GM23338 (cell line): ENCODE results near the gene USP19.

Experiments used
- CREB1 ChIP-seq: fragments of 250-450 bp; sonication (Bioruptor Pico); IDR thresholded peaks from 2 replicates; pipeline ENCODE4 v1.5.0; 2020; ENCODE audit warnings: low read depth, mild to moderate bottlenecking, moderate library complexity
- CTCF ChIP-seq, 2 experiments: fragments of 200-600 bp in 1 of 2; sonication (generic) in 1 of 2; conservative IDR thresholded peaks; 2 replicates each; pipeline versions ENCODE4 v1.5.1 to v1.6.1; 2016 to 2017; ENCODE audit warnings: antibody characterized with exemption in 2 of 2, low read depth in 2 of 2, mild to moderate bottlenecking in 2 of 2, moderate library complexity in 1 of 2
- EZH2 ChIP-seq: fragments of 200-600 bp; sonication (generic); IDR thresholded peaks from one replicate; pipeline ENCODE4 v1.8.0; 2017; ENCODE audit warnings: antibody characterized with exemption, mild to moderate bottlenecking, low read depth; ENCODE audit not compliant: unreplicated experiment
- EZH2phosphoT487 ChIP-seq: fragments of 200-600 bp; sonication (generic); IDR thresholded peaks from one replicate; pipeline ENCODE4 v1.8.1; 2018; ENCODE audit warnings: antibody characterized with exemption; ENCODE audit not compliant: unreplicated experiment
- NANOG ChIP-seq: IDR thresholded peaks from 2 replicates; pipeline ENCODE4 v1.6.1; 2016; ENCODE audit warnings: antibody characterized with exemption, borderline replicate concordance
- POLR2AphosphoS5 ChIP-seq: IDR thresholded peaks from 2 replicates; pipeline ENCODE4 v1.6.1; 2016; ENCODE audit warnings: antibody characterized with exemption, low read depth
- ZNF331 ChIP-seq: fragments of 250-450 bp; sonication (Bioruptor Pico); IDR thresholded peaks from 2 replicates; pipeline ENCODE4 v1.5.0; 2020; ENCODE audit warnings: low read depth, mild to moderate bottlenecking, moderate library complexity
- TF ChIP-seq, protein P1 (sequence below): IDR thresholded peaks from one replicate; pipeline ENCODE4 v1.6.1; 2018; ENCODE audit warnings: antibody characterized with exemption; ENCODE audit not compliant: unreplicated experiment

DNA sequence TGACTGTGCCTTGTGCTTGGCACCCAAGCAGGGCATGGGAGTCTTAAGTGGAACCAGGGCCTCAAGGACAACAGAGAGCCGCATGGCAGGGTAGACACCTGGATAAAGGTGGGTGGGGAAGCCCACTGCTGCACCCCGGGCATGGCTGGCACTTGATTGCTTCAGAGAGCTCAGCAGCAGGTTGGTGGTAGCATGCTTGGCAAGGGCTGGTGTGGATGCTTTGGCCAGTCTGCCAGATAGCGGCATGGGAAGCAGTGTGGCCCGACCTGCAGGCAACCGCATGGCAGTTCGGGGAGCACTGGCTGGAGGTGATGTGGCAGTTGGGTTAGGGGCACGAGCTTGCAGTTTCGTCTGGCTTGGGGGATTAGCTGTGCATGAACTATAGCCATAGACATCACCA, 43.0 kb upstream of the USP19 start:
- TF ChIP-seq CTCF (conservative IDR thresholded peaks at IDR 0.05; ENCODE audit: low read depth in 2 of 2) (no peak), POLR2AphosphoS5 (no peak), EZH2 (no peak), EZH2phosphoT487 (no peak), CREB1 (CRISPR knock-in tag) (no peak), ZNF331 (CRISPR knock-in tag) (no peak), NANOG (no peak)
- TF ChIP-seq, protein P1, sequence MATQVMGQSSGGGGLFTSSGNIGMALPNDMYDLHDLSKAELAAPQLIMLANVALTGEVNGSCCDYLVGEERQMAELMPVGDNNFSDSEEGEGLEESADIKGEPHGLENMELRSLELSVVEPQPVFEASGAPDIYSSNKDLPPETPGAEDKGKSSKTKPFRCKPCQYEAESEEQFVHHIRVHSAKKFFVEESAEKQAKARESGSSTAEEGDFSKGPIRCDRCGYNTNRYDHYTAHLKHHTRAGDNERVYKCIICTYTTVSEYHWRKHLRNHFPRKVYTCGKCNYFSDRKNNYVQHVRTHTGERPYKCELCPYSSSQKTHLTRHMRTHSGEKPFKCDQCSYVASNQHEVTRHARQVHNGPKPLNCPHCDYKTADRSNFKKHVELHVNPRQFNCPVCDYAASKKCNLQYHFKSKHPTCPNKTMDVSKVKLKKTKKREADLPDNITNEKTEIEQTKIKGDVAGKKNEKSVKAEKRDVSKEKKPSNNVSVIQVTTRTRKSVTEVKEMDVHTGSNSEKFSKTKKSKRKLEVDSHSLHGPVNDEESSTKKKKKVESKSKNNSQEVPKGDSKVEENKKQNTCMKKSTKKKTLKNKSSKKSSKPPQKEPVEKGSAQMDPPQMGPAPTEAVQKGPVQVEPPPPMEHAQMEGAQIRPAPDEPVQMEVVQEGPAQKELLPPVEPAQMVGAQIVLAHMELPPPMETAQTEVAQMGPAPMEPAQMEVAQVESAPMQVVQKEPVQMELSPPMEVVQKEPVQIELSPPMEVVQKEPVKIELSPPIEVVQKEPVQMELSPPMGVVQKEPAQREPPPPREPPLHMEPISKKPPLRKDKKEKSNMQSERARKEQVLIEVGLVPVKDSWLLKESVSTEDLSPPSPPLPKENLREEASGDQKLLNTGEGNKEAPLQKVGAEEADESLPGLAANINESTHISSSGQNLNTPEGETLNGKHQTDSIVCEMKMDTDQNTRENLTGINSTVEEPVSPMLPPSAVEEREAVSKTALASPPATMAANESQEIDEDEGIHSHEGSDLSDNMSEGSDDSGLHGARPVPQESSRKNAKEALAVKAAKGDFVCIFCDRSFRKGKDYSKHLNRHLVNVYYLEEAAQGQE: no peak
